Ishikawa (cell line): ENCODE results near the gene TRIM2.
A peak's percentile ranks its signal among the peaks of the same experiment; 100 is the strongest.

Source experiments
- EP300 ChIP-seq: IDR thresholded peaks from 2 replicates; pipeline ENCODE4 v1.6.1; 2012; ENCODE audit warnings: borderline replicate concordance
- FOXM1 ChIP-seq: IDR thresholded peaks from 2 replicates; pipeline ENCODE4 v1.6.1; 2012; ENCODE audit warnings: low read depth, borderline replicate concordance
- MAX ChIP-seq: IDR thresholded peaks from 2 replicates; pipeline ENCODE4 v1.6.1; 2012
- TCF12 ChIP-seq: IDR thresholded peaks from 2 replicates; pipeline ENCODE4 v1.6.1; 2012; ENCODE audit warnings: low read depth
- TEAD4 ChIP-seq: IDR thresholded peaks from 2 replicates; pipeline ENCODE4 v1.6.1; 2012
- TF ChIP-seq, protein P1 (sequence below): IDR thresholded peaks from 2 replicates; pipeline ENCODE4 v1.6.1; 2012; ENCODE audit warnings: low read depth, mild to moderate bottlenecking

GRCh38 chr4:153177841-153178240 is 26.4 kb upstream of the TRIM2 start:
- TF ChIP-seq, protein P1, sequence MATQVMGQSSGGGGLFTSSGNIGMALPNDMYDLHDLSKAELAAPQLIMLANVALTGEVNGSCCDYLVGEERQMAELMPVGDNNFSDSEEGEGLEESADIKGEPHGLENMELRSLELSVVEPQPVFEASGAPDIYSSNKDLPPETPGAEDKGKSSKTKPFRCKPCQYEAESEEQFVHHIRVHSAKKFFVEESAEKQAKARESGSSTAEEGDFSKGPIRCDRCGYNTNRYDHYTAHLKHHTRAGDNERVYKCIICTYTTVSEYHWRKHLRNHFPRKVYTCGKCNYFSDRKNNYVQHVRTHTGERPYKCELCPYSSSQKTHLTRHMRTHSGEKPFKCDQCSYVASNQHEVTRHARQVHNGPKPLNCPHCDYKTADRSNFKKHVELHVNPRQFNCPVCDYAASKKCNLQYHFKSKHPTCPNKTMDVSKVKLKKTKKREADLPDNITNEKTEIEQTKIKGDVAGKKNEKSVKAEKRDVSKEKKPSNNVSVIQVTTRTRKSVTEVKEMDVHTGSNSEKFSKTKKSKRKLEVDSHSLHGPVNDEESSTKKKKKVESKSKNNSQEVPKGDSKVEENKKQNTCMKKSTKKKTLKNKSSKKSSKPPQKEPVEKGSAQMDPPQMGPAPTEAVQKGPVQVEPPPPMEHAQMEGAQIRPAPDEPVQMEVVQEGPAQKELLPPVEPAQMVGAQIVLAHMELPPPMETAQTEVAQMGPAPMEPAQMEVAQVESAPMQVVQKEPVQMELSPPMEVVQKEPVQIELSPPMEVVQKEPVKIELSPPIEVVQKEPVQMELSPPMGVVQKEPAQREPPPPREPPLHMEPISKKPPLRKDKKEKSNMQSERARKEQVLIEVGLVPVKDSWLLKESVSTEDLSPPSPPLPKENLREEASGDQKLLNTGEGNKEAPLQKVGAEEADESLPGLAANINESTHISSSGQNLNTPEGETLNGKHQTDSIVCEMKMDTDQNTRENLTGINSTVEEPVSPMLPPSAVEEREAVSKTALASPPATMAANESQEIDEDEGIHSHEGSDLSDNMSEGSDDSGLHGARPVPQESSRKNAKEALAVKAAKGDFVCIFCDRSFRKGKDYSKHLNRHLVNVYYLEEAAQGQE, result no peak
- TF ChIP-seq FOXM1, result peak; percentile 29; the same call in 1 of the 2 replicates
- TF ChIP-seq TEAD4, result no peak
- peak; percentile 89 for TF ChIP-seq TCF12
- peak; percentile 74 for TF ChIP-seq EP300
- peak; percentile 36; the same call in 1 of the 2 replicates for TF ChIP-seq MAX
